DND-41 (cell line): ENCODE data around the gene FBXL14.
A peak's percentile ranks its signal among the peaks of the same experiment; 100 is the strongest.

Experiments
- ATAC-seq: fragments of 200-7000 bp; cut with Tn5 transposase; 3 replicates; pipeline ENCODE4 v1.9.1; 2021; ENCODE audit warnings: low read depth; ENCODE audit not compliant: insufficient read depth
- DNase-seq: peaks from one replicate; pipeline ENCODE4 v3.0.0-alpha.2; 2020
- H2AFZ ChIP-seq: 2 replicates; pipeline ENCODE4 v1.6.0; 2012; ENCODE audit warnings: low read depth, low read length
- H3K27ac ChIP-seq: 2 replicates; pipeline ENCODE4 v1.5.1; 2012; ENCODE audit warnings: low read length, inconsistent platforms
- H3K27me3 ChIP-seq: fragments of 200-600 bp; sonication (generic); 2 replicates; pipeline ENCODE4 v1.6.0; 2012; ENCODE audit warnings: low read length, mild to moderate bottlenecking, inconsistent platforms; ENCODE audit not compliant: insufficient read depth, poor library complexity
- H3K36me3 ChIP-seq: 2 replicates; pipeline ENCODE4 v1.5.1; 2012; ENCODE audit warnings: low read length, inconsistent platforms; ENCODE audit not compliant: insufficient read depth
- H3K4me1 ChIP-seq: 2 replicates; pipeline ENCODE4 v1.5.1; 2012; ENCODE audit warnings: mild to moderate bottlenecking, low read length; ENCODE audit not compliant: insufficient read depth
- H3K4me2 ChIP-seq: 2 replicates; pipeline ENCODE4 v1.6.0; 2012; ENCODE audit warnings: mild to moderate bottlenecking, moderate library complexity, low read length, inconsistent platforms; ENCODE audit not compliant: insufficient read depth
- H3K4me3 ChIP-seq, 2 experiments: fragments of 200-600 bp in 1 of 2; shearing (Covaris generic) in 1 of 2; 2 replicates each; pipeline ENCODE4 v1.5.1; 2012 to 2016; ENCODE audit warnings: inconsistent platforms in 2 of 2, low read length in 2 of 2, mild to moderate bottlenecking in 2 of 2, low read depth in 1 of 2, moderate library complexity in 1 of 2
- H3K79me2 ChIP-seq: 2 replicates; pipeline ENCODE4 v1.6.0; 2012; ENCODE audit warnings: low read length, inconsistent platforms; ENCODE audit not compliant: insufficient read depth
- H3K9ac ChIP-seq: 2 replicates; pipeline ENCODE4 v1.6.0; 2012; ENCODE audit warnings: low read depth, mild to moderate bottlenecking, inconsistent platforms, low read length, moderate library complexity
- H3K9me3 ChIP-seq: 2 replicates; pipeline ENCODE4 v1.5.1; 2012; ENCODE audit warnings: low read length, moderate library complexity, mild to moderate bottlenecking, inconsistent platforms; ENCODE audit not compliant: insufficient read depth, severe bottlenecking
- H4K20me1 ChIP-seq: 2 replicates; pipeline ENCODE4 v1.6.0; 2012; ENCODE audit warnings: low read length; ENCODE audit not compliant: insufficient read depth
- EZH2 ChIP-seq: IDR thresholded peaks from 3 replicates; pipeline ENCODE4 v1.6.1; 2012; ENCODE audit warnings: borderline replicate concordance, low read depth, mild to moderate bottlenecking, moderate library complexity, low read length, inconsistent platforms; ENCODE audit not compliant: severe bottlenecking
- TF ChIP-seq, protein P1 (sequence below): IDR thresholded peaks from 2 replicates; pipeline ENCODE4 v1.5.1; 2012; ENCODE audit warnings: borderline replicate concordance, low read length, moderate library complexity, mild to moderate bottlenecking; ENCODE audit not compliant: poor library complexity, severe bottlenecking; ENCODE audit errors: extremely low read depth

Gene FBXL14

DNA sequence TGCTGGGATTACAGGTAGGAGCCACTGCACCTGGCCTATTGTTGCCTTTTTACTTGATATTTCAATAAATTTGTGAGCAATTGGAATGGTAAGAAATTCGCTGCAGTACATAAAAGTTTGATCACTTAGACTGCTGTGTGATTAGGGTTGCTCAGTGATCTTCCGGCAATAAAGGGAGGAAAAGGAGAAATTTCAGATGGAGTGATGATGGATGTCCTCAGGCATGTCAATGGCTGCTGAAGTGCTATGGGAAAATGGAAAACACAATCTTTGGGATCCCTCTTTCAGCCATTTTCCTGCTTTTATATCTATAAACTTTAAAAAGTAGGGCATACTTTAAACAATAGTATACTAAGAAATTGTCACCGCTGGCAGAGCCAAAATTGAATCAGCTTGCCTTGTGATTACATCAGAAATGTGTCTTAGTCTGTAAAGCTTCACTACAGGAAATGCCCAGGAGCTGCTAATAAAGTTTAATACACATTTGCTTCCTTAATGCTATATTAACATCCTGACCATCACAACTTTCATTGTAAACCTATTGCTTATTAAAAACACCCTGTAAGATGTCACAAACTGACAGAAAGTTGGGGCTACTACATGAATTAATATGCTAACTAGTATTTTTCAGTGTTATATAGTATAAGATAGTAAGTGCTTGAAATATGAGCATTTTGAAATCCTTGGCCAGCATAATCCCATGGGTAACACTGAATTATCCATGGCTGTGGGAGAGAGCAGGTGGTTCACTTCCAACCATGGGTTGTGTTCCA, 13.7 kb upstream of the FBXL14 start:
- Histone ChIP-seq H2AFZ (peak overlapping the region; percentile 15; the same call in 1 of the 2 replicates), H3K27me3 (no peaks in the 10 kb centered on the region), H3K27ac (no peak overlapping the region; the same call in 1 of the 2 replicates), H3K9ac (no peak overlapping the region), H3K9me3 (no peaks in the 10 kb centered on the region), H3K4me3 (no peak overlapping the region), H3K4me1 (peaks cover 12% of the 10 kb centered on the region), H3K79me2 (no peaks in the 10 kb centered on the region), H3K36me3 (no peaks in the 10 kb centered on the region), H3K4me2 (no peak overlapping the region), H4K20me1 (no peaks in the 10 kb centered on the region)
- TF ChIP-seq EZH2, result no peak
- TF ChIP-seq, protein P1, sequence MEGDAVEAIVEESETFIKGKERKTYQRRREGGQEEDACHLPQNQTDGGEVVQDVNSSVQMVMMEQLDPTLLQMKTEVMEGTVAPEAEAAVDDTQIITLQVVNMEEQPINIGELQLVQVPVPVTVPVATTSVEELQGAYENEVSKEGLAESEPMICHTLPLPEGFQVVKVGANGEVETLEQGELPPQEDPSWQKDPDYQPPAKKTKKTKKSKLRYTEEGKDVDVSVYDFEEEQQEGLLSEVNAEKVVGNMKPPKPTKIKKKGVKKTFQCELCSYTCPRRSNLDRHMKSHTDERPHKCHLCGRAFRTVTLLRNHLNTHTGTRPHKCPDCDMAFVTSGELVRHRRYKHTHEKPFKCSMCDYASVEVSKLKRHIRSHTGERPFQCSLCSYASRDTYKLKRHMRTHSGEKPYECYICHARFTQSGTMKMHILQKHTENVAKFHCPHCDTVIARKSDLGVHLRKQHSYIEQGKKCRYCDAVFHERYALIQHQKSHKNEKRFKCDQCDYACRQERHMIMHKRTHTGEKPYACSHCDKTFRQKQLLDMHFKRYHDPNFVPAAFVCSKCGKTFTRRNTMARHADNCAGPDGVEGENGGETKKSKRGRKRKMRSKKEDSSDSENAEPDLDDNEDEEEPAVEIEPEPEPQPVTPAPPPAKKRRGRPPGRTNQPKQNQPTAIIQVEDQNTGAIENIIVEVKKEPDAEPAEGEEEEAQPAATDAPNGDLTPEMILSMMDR, result no peak
- DNase-seq (no peak), ATAC-seq (peak; percentile 46; the same call in 1 of the 3 replicates)

GRCh38 chr12:1606021-1606622, 11.7 kb upstream of the FBXL14 start:
- H3K4me2 ChIP-seq, result no peak overlapping the region
- H3K27me3 ChIP-seq, result no peaks in the 10 kb centered on the region
- ATAC-seq, result no peak
- no peak overlapping the region for H3K4me3 ChIP-seq
- H4K20me1 ChIP-seq, result no peaks in the 10 kb centered on the region
- H3K27ac ChIP-seq, result no peak overlapping the region
- no peak overlapping the region for H3K9ac ChIP-seq
- H2AFZ ChIP-seq, result no peak overlapping the region; the same call in 1 of the 2 replicates
- no peaks in the 10 kb centered on the region for H3K79me2 ChIP-seq
- TF ChIP-seq, protein P1, result no peak
- TF ChIP-seq EZH2, result no peak
- H3K9me3 ChIP-seq, result no peaks in the 10 kb centered on the region
- peaks cover 26% of the 10 kb centered on the region for H3K4me1 ChIP-seq
- no peak for DNase-seq
- no peaks in the 10 kb centered on the region for H3K36me3 ChIP-seq

DNA sequence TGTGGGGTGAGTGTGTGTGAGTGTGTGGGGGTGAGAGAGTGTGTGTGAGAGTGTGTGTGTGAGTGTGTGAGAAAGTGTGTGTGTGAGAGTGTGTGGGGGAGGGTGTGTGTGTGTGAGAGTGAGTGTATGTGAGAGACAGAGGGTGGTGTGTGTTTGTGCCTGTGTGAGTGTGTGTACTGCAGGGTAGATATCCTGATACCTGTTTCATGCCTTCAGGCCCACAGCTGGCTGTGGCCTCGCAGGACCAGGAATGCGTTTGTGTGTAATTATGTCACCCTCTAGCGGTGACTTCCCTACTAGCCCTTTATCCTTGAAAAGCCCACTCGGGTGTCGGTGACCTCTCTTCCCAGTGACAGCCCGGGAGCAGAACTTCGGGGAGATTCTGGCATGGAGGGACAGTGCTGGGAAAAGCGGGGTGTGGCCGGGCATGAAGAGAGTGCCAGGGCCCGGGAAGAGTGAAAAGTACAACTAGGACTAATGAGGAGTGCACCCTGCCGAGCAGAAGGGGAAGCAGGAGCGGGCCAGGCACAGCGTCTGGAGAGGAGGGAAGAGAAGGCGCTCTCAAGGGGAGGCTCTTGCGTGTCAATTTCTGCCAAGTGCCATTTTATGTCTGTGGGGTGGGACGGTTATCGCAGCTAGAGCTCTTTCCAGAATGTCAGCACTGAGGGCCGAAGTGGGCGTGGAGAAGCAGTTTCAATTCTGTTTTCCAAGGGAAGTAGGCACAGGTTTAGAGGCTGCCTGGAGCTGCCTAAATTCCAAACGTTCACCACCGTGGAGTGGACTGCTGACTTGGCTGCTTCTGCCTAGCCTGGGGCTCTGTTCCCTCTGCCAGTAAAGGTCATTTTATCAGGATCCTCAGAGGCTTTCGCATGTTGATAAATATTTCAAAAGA, 11.0 kb upstream of the FBXL14 start:
- TF ChIP-seq, protein P1, result peak; percentile 73
- no peak for TF ChIP-seq EZH2
- DNase-seq (peak; percentile 58), ATAC-seq (peak; percentile 62)
- no peak overlapping the region for H3K9ac ChIP-seq
- no peaks in the 10 kb centered on the region for H3K27me3 ChIP-seq
- peaks cover 29% of the 10 kb centered on the region for H3K4me1 ChIP-seq
- H3K36me3 ChIP-seq, result no peaks in the 10 kb centered on the region
- peak overlapping the region; percentile 35; the same call in 1 of the 2 replicates for H2AFZ ChIP-seq
- H3K4me2 ChIP-seq, result no peak overlapping the region
- H4K20me1 ChIP-seq, result no peaks in the 10 kb centered on the region
- no peak overlapping the region for H3K4me3 ChIP-seq
- no peak overlapping the region for H3K27ac ChIP-seq
- no peaks in the 10 kb centered on the region for H3K9me3 ChIP-seq
- H3K79me2 ChIP-seq, result no peaks in the 10 kb centered on the region
